GM12891 (cell line): ENCODE data around the gene PRSS22.

Experiments
- POLR2A ChIP-seq: IDR thresholded peaks from 2 replicates; pipeline ENCODE4 v1.6.1; 2011; ENCODE audit warnings: low read depth, low read length, control low read depth
- POLR2AphosphoS5 ChIP-seq: IDR thresholded peaks from 2 replicates; pipeline ENCODE4 v1.6.1; 2011; ENCODE audit warnings: low read depth, low read length, control low read depth
- SPI1 ChIP-seq: IDR thresholded peaks from 2 replicates; pipeline ENCODE4 v1.6.1; 2011; ENCODE audit warnings: low read depth, low read length, control low read depth
- TAF1 ChIP-seq: IDR thresholded peaks from 2 replicates; pipeline ENCODE4 v1.6.1; 2011; ENCODE audit warnings: low read depth, low read length, control low read depth

DNA sequence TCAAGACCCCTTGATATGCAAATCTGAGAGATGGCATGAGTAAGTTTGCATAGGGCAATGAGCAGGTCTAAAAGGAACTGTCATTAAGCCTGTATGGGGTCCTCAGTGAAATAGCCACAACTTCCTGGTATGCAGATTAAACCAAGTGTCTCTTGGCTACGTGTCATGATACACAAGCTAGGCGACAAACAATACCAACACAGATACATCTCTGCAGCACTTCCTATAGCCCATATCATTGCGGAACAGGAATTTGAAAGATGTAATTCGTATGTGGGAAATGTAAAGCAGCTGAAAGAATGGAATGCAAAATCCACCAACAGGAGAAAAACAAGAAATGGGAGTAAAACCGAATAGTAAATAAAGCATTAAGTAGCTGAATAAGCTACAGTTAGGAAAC lies 12.9 kb downstream of the PRSS22 start:
- no peak for TF ChIP-seq POLR2A
- no peak for TF ChIP-seq POLR2AphosphoS5
- no peak for TF ChIP-seq SPI1
- no peak for TF ChIP-seq TAF1
